Ovary (tissue), 3 donors: Measurements from ENCODE around the gene CPA4.

ENCODE experiments used
- CTCF ChIP-seq, 3 donors: fragments of 450-650 bp in 2 of 3; fragments of 200-600 bp in 1 of 3; IDR thresholded peaks; one replicate each; pipeline versions ENCODE4 v1.5.1 to v1.8.0; 2016 to 2022; ENCODE audit warnings: antibody characterized with exemption in 3 of 3, mild to moderate bottlenecking in 1 of 3
- EP300 ChIP-seq: sonication (generic); formaldehyde crosslinking; IDR thresholded peaks from one replicate; pipeline ENCODE4 v1.6.1; 2017; ENCODE audit warnings: antibody characterized with exemption
- POLR2A ChIP-seq: fragments of 450-650 bp; IDR thresholded peaks from one replicate; pipeline ENCODE4 v1.6.1; 2017; ENCODE audit warnings: antibody characterized with exemption, mild to moderate bottlenecking, moderate library complexity
- donor health status: DM: no; HTN: no; CAD: no.

GRCh38 chr7:130346177-130346905, 53.4 kb downstream of the CPA4 start:
- TF ChIP-seq CTCF (IDR thresholded peaks at IDR 0.05) (no peak), POLR2A (no peak), EP300 (no peak)
